Esophagus muscularis mucosa (tissue), 3 donors: ENCODE data around the gene DTNA.

Experiments used
- POLR2A ChIP-seq: fragments of 450-650 bp; IDR thresholded peaks from one replicate; pipeline ENCODE4 v1.6.1; 2017; ENCODE audit warnings: antibody characterized with exemption, moderate library complexity, mild to moderate bottlenecking, low read depth
- TF ChIP-seq, protein P1 (sequence below), 3 experiments: fragments of 200-600 bp in 2 of 3; fragments of 450-650 bp in 1 of 3; sonication (generic) in 2 of 3; IDR thresholded peaks; one replicate each; pipeline ENCODE4 v1.5.1; 2017 to 2019; ENCODE audit warnings: antibody characterized with exemption in 3 of 3, mild to moderate bottlenecking in 2 of 3, moderate library complexity in 1 of 3

DNA sequence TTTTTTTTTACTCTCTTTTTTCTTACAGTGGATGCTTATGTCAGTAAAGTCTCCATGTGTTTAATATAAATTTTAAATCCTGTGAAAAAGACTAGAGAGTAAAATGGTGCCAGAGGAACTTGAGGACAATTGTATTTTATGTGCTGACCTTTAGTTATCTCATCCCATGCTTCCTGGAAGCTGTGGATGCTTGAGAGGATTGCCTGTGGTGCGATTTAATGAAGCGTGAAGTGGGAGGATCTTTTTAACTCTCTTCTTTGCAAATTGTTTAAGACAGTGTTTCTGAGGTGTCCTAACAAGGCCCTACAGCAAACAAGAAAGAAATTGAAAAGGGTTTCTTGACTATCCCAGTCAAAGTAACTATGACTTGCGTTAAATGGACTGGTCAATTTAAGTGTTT, 84.2 kb downstream of the DTNA start:
- TF ChIP-seq, protein P1, sequence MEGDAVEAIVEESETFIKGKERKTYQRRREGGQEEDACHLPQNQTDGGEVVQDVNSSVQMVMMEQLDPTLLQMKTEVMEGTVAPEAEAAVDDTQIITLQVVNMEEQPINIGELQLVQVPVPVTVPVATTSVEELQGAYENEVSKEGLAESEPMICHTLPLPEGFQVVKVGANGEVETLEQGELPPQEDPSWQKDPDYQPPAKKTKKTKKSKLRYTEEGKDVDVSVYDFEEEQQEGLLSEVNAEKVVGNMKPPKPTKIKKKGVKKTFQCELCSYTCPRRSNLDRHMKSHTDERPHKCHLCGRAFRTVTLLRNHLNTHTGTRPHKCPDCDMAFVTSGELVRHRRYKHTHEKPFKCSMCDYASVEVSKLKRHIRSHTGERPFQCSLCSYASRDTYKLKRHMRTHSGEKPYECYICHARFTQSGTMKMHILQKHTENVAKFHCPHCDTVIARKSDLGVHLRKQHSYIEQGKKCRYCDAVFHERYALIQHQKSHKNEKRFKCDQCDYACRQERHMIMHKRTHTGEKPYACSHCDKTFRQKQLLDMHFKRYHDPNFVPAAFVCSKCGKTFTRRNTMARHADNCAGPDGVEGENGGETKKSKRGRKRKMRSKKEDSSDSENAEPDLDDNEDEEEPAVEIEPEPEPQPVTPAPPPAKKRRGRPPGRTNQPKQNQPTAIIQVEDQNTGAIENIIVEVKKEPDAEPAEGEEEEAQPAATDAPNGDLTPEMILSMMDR (IDR thresholded peaks at IDR 0.05): no peak
- TF ChIP-seq POLR2A: no peak
